22Rv1 (cell line): ENCODE data around the gene CALML5.

ENCODE experiments used
- H3K27ac ChIP-seq: fragments of 450-650 bp; 2 replicates; pipeline ENCODE4 v1.5.1; 2017
- CTCF ChIP-seq: fragments of 450-650 bp; IDR thresholded peaks from 2 replicates; pipeline ENCODE4 v1.5.1; 2017; ENCODE audit warnings: mild to moderate bottlenecking
- ZFX ChIP-seq: fragments of 450-650 bp; IDR thresholded peaks from 2 replicates; pipeline ENCODE4 v1.6.1; 2017; ENCODE audit warnings: antibody characterized with exemption, borderline replicate concordance

The CALML5 gene

GRCh38 chr10:5492322-5492855 lies 7.0 kb downstream of the CALML5 start:
- TF ChIP-seq ZFX, result no peak
- no peak for TF ChIP-seq CTCF
- peak overlapping the region; percentile 81 for H3K27ac ChIP-seq

GRCh38 chr10:5491477-5491876 lies 7.9 kb downstream of the CALML5 start:
- TF ChIP-seq CTCF, result no peak
- TF ChIP-seq ZFX, result no peak
- H3K27ac ChIP-seq, result no peak overlapping the region

GRCh38 chr10:5490698-5491464 lies 8.5 kb downstream of the CALML5 start:
- TF ChIP-seq CTCF, result no peak
- TF ChIP-seq ZFX, result no peak
- H3K27ac ChIP-seq, result 0 out of 2 replicates have a peak overlapping the region, but pooled peaks have one; percentile 99

- H3K27ac ChIP-seq, result peak overlapping the region; percentile 99; the same call in 1 of the 2 replicates
- no peak for TF ChIP-seq ZFX
- TF ChIP-seq CTCF, result no peak
These were observed 9.3 kb downstream of the CALML5 start for GRCh38 chr10:5490032-5490431.

- TF ChIP-seq CTCF (no peak), ZFX (no peak)
- H3K27ac ChIP-seq, result peak overlapping the region; percentile 99
These were observed 10.9 kb downstream of the CALML5 start for GRCh38 chr10:5488272-5489161.

- H3K27ac ChIP-seq, result peak overlapping the region; percentile 99; the same call in 1 of the 2 replicates
These were observed 12.5 kb downstream of the CALML5 start for GRCh38 chr10:5486853-5487235.

More at GRCh38 chr10:5486853-5487235, 12.5 kb downstream of the CALML5 start:
- TF ChIP-seq CTCF (no peak), ZFX (no peak)
